GM18520 (cell line): ENCODE data around the gene GREB1.

Experiments used
- ATAC-seq: cut with Tn5 transposase; IDR thresholded peaks from one replicate; pipeline ENCODE4 v1.9.1; 2021; ENCODE audit not compliant: unreplicated experiment

GREB1 gene

GRCh38 chr2:11631462-11631861 is 97.6 kb downstream of the GREB1 start:
- ATAC-seq = no peak

DNA sequence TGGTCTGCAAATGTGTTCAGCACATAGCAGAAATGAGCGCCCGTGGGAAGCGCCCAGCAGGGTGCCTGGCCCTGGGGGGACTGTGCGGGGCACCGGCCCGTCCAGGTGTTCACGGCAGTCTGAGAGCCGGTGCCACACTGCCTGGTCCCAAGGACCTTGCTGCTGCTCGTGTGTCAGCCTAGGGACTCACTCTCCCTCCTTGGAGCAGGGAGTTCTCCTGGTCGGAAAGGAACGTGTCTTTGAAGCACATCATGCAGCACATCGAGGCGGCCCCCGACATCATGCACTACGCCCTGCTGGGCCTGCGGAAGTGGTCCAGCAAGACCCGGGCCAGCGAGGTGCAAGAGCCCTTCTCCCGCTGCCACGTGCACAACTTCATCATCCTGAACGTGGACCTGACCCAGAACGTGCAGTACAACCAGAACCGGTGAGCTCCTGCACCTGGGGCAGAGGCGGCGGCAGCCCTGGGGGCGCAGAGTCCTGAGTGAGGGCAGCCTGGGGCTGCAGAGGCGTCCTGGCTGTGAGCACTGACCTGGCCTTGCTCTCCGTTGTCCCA is 100.2 kb downstream of the GREB1 start:
- no peak for ATAC-seq

DNA sequence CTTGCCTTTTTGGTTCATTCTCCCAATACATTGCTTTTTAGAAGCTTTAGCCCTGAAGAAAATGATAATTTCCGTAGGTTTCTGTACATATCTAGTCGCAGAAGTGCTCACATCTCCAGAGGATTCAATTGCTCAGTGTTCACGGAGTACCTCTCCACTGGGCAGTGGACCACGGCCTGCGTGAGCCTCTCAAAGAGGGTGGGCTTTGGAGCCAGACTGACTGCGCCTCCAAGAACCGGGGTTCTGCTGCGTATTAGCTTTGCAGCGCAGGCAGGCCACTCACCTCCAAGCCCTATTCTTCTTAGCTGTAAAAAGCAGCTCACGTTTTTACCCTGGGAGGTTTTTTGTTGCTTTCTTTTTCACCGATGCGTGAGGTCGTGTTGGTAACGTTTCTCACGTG is 100.7 kb downstream of the GREB1 start:
- ATAC-seq = no peak

DNA sequence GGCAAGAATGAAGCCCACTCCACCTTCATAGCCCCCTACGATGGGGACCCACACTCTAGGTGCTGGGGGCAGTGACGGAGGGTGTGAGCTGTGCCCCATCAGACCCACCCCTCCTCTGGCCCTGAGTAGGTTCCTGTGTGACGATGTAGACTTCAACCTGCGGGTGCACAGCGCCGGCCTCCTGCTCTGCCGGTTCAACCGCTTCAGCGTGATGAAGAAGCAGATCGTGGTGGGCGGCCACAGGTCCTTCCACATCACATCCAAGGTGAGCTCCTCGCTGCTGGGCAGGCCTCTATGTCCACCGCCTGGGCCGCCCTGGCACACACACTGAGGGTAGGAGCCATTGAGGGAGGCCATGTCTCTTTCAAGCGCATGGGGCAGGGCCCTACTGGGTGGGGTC is 101.3 kb downstream of the GREB1 start:
- no peak for ATAC-seq

GRCh38 chr2:11636593-11637295 is 102.9 kb downstream of the GREB1 start:
- ATAC-seq = no peak

- no peak for ATAC-seq
These were observed 103.7 kb downstream of the GREB1 start for GRCh38 chr2:11637546-11637945.

DNA sequence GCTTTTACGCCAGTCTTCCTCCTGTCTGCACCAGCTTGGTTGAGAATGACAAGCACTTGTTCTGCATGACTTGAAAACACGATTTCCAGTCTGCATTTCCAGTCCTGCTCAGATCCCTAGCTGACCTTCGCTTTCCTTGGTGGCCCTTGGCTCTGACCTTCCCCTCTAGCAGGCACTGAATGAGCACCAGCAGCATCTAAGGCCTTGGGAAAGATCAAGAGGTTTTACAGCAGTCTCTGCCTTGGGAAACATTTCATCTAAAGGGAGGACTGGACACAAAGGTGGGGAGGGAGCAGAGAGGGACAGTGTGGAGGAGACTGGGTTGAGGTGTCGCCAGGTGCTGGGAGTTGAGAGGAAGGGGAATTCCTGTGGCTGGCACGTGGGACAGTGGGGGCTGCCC is 105.7 kb downstream of the GREB1 start:
- no peak for ATAC-seq

GRCh38 chr2:11640132-11640531 is 106.3 kb downstream of the GREB1 start:
- ATAC-seq = no peak

DNA sequence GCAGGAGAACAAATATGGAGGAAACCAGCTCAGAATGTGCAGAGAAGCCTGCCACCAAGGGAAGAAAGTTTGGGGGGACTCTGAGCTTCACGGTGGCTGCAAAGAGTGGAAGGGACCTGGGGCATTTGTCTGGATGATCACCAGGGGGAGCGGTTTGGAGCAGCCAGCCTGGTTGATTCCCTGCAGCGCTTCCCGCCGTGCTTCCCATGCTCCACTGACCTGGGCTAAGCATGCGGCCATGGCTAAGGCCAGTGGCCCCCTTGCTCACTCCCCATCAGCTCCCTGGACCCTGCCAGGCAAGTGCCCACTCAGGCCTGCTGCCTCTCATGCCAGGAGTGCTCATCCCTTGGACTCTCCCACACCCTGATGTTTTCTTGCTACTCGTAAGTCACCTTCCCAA is 109.1 kb downstream of the GREB1 start:
- no peak for ATAC-seq

DNA sequence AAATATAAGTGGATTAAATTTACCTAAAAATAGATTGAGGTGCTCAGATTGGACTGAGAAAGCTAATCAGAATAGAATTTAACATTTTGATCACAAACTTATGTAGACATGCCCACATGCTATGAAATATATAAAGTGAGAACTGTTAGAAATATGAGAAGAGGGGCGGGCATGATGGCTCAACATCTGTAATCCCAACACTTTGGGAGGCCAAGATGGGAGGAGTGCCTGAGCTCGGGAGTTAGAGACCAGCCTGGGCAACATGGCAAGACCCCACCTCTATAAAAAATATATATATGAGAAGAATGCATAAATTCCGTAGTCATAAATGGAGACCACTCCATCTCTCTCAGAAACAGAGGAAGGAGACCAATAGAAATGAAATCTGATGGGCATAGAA is 110.4 kb downstream of the GREB1 start:
- ATAC-seq = no peak

GRCh38 chr2:11646530-11646929 is 112.7 kb downstream of the GREB1 start:
- ATAC-seq = no peak

DNA sequence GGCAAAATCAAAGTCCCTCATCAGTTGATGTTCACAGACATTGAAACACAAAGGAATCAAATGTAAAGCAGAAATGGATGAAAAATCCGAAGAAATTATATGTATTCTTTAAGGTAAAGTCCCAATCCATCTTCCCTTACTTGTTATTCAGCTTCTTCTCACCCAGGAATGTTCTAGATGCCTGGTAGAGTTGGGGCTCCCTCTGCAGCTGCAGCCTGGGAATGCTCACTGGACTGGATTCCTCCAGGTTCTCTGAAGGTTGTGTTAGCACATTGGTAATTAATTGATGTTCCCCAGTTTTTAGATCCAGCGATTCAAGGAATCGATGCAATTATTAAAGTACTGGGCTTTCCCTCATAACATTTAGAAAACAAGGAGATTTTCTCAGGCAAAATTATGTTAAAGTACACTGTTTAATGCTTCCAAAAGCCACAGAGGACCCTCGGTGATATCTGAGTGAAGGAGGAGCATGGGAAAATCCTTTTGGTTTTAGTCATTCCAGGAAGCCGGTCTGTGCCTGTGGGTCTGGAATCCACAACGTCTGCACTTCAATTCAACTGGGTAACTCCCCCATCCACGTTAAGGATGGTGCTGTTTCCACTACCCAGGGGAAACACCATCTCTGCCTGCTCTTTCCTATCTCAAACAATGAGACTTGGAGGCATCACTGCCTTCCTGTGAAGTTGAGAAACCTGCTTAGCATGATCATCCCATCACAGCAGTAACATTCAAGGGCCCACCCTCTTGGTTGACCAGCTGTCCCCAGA is 114.2 kb downstream of the GREB1 start:
- no peak for ATAC-seq

DNA sequence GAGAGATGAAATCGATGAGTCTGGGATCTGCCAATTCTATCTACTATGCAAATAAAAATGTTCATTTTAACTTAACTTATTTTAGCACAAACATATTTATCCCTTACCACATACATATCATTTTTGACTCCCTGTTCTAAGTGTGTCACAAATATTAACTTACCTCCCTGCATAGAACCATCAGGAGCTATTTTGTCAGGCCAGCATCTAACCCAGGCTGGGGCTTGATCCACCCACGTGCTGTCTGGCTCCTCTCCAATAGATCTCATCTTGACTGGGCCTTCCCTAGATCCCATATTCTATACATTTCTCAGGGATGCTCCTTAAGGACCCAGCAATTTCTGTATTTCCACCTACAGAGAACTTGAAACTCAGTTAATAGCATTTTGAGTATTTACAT is 115.2 kb downstream of the GREB1 start:
- no peak for ATAC-seq

DNA sequence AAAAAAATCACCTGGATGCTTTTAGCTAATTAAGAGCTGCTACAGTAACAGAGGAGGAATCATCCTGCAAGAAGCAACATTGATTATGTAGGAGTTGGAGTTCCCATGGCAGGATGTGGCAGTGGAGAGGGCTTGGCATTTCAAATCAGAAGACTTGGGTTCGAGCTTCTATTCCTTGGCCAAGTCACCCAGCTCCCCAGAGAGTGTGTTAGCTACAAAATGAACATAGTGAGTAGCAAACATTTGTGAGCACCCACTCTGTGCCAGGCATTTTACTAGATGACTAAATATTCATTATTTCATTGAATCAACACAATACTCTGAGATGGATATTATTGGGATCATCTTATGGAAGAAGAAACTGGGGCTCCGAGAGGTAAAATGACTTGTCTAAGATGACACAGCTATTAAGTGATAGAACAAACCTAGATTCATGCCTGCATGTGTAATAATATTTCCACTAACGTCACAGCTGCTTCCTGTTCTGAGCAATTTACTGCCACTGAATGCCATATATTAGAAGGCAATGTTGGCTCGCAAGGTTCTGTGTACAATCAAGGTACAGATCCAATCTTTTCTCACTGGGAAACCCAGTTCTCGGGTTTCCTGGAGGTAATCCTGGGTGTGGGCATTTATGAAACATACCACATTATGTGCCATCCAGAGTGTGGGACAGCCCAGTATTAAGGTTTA is 118.2 kb downstream of the GREB1 start:
- no peak for ATAC-seq

DNA sequence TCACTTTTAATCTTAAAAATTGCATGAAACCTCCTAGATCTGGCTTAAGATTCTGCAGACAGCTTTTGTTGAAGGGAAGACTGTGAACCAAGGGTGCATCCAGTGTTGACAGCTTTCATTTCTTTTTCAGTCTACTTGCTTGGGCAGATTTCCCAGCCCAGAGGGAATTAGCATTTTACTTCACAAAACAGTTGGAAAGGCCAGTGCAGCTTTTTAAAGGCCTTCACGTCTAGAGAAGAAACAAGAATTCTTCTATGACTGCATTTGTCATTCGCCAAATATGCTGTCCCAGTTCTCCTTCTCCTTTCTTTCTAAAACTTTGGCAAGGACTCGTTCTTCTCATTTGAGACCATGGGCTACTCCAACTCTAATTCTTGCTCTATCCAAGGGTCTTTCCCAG is 118.7 kb downstream of the GREB1 start:
- no peak for ATAC-seq

GRCh38 chr2:11655495-11655894 is 121.7 kb downstream of the GREB1 start:
- ATAC-seq = no peak

GRCh38 chr2:11656252-11656651 is 122.4 kb downstream of the GREB1 start:
- no peak for ATAC-seq

GRCh38 chr2:11656671-11657101 is 122.8 kb downstream of the GREB1 start:
- no peak for ATAC-seq

- ATAC-seq = no peak
These were observed 123.3 kb downstream of the GREB1 start for GRCh38 chr2:11657195-11657594.

DNA sequence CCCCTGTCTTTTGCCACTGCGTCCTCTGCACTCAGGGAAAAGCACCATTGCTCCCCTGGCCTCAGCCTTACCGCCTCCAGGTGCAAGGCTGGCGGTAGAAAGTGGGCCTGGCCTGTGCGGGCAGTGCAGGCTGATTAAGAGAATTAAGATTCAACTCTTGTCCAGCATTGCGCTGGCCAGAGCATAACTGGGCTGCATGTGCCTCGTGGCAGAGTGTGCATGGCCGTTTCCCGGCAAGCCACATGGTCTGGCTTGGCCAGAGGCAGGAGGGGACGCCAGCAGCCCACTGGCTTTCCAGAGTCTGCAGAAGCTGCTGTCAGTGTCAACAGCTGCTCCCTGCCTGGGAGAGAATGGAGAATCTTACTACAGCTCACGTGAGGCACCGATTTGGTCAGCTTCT is 123.8 kb downstream of the GREB1 start:
- ATAC-seq = no peak

- ATAC-seq = no peak
These were observed 124.6 kb downstream of the GREB1 start for GRCh38 chr2:11658208-11659114.
